GM18873 (cell line): ENCODE data around the gene KCNK7.

Experiments
- ATAC-seq: cut with Tn5 transposase; IDR thresholded peaks from one replicate; pipeline ENCODE4 v1.9.1; 2021; ENCODE audit warnings: mild to moderate bottlenecking, moderate library complexity, moderate number of reproducible peaks; ENCODE audit not compliant: unreplicated experiment, low FRiP score

KCNK7 gene

DNA sequence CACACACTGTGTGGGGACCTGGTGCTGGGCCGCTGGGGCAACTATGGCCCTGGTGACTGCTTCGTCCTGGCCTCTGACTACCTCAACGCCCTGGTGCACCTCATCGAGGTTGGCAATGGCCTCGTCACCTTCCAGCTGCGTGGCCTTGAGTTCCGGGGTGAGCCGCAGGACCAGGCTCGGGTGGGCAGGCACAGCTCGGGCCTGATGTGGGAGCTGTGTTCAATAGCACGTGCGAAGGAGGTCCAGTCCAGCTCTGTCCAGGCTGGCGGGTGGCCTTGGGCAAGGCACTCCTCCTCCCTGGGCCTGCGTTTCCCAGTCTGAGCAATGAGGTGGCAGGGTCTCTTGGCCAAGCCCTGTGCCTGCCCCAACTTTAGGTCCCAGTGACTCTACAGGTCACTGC is 34.0 kb upstream of the KCNK7 start:
- ATAC-seq = no peak

- ATAC-seq = no peak
These were observed 31.6 kb upstream of the KCNK7 start for GRCh38 chr11:65627202-65627601.

GRCh38 chr11:65625628-65626342 is 30.2 kb upstream of the KCNK7 start:
- ATAC-seq = no peak

DNA sequence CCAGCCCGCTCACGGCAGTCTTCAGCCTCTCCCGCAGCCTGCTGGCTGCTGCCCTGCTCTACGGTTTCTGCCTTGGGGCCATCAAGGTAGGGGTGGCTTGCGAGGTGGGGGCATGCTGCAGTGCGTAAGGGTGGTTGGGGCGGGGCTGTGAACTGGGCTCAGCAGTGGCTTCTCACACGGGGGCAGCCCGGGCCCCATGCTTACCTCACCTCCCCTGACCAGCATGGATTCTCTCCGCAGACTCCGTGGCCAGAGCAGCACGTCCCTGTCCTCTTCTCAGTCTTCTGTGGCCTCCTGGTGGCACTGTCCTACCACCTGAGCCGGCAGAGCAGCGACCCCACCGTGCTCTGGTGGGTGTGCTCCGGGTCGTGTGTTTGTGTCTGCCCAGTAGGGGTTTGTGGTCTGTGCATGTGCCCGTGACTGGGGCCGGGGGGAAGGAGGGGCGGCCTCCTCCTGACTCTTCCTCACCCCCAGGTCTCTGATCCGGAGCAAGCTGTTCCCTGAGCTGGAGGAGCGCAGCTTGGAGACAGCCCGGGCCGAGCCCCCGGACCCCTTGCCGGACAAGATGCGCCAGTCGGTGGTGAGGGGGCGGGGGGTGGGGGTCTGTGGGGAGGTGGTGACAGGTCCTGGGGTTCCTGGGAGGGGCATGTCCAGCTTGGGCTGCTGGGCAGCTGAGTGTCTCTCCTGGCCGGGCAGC is 29.5 kb upstream of the KCNK7 start:
- ATAC-seq = no peak

- no peak for ATAC-seq
These were observed 28.4 kb upstream of the KCNK7 start for GRCh38 chr11:65623852-65624616.

GRCh38 chr11:65623177-65623576 is 27.6 kb upstream of the KCNK7 start:
- no peak for ATAC-seq

GRCh38 chr11:65622011-65622410 is 26.4 kb upstream of the KCNK7 start:
- ATAC-seq = no peak

GRCh38 chr11:65621460-65621859 is 25.9 kb upstream of the KCNK7 start:
- no peak for ATAC-seq

GRCh38 chr11:65620666-65621065 is 25.1 kb upstream of the KCNK7 start:
- no peak for ATAC-seq

DNA sequence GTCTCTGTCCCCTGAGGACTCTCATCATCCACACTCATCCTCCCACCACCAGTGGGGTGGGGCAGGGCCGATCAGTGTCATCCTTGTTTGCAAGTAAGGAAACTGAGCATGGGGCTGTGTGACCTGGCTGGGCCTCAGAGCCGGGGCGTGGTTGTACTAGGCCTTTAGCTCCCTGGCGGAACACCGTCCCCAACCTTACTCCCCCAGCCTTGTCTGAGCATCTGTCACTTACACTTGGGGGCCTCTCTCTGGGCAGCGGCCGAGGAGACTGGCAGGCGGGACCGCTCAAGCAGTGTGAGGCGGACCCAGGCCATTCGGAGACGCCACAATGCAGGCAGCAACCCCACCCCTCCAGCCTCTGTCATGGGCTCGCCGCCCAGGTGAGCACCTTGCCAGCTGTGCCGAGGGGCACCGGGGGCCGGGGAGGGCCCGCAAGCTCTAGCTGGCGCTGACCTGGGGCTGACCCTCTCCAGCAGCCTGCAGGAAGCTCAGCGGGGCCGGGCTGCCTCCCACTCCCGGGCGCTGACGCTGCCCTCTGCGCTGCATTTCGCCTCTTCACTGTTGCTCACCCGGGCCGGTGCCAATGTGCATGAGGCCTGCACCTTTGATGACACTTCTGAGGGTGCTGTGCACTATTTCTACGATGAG is 23.8 kb upstream of the KCNK7 start:
- ATAC-seq = no peak

- ATAC-seq = no peak
These were observed 23.2 kb upstream of the KCNK7 start for GRCh38 chr11:65618763-65619162.

- no peak for ATAC-seq
These were observed 22.6 kb upstream of the KCNK7 start for GRCh38 chr11:65617990-65618751.

DNA sequence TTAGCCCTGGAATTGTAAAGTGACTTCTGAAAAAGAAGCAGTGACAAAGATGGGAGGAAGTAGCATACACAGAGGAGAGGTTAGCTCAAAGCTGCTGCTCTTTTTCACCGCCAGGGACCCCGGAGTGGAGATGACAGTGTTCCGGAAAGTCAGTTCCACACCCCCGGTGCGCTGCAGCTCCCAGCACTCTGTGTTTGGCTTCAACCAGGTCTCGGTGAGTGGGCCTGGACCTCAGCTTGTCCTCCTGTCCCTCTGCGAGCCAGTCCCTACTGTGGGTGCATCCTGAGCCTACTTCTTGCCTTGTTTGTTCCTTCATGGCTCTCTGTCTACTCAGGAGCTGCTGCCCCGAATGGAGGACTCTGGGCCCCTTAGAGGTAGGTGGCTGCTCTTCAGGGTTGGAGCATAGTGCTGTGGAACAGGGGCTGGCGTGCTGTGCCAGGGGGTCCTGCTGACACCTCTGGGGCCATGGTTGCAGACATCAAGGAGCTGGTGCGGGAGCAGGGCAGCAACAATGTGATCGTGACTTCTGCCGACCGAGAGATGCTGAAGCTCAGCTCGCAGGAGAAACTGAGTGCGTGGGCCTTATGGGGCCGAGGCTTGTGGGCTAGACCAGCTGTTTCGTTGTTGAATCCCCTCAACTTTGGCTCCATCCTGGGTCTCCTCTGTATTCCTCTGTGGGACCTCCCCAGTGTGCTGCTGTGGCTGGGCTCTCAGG is 21.7 kb upstream of the KCNK7 start:
- ATAC-seq = no peak

- no peak for ATAC-seq
These were observed 21.0 kb upstream of the KCNK7 start for GRCh38 chr11:65616575-65617001.

- ATAC-seq = no peak
These were observed 20.5 kb upstream of the KCNK7 start for GRCh38 chr11:65615950-65616574.

DNA sequence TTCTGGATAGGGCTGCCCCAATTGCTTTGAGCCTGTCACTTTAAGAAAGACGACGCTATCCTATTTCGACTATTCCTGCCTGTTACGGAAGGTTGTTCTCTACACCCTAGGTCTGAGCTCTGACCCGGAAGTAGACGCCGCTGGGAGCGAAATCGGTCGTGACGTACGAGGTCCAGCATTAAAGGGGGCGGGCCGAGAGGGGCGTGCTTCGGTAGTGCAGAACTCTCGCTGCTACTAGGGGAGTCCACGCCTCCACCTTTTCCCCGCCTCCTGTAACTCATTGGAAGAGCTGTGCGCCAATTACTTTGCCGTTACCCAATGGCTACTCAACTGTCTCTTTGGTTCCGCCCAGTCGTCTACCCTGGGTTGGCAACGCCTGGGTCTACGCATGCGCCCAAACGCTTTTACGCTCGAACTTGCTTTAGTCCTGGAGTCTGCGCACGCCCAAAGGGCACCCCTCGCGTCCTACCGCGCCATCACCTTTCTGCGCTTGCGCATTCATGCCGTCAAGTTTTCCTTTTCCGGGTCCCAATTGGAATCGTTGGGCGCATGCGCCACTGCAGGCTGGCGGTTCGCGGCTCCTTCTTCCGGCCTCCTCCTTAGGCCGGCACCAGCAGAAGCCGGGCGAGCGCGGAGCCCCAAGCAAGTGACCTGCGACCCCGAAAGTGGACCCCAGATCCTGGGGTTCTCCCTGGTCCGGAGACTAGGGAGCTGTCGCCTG is 19.8 kb upstream of the KCNK7 start, which contains the start of gene PCNX3:
PCNX3 (plus strand) TSS at position 548 of the 721 bp plus-strand sequence. CDS start 536 bp downstream, outside the sequence.
- ATAC-seq = peak; percentile 76

DNA sequence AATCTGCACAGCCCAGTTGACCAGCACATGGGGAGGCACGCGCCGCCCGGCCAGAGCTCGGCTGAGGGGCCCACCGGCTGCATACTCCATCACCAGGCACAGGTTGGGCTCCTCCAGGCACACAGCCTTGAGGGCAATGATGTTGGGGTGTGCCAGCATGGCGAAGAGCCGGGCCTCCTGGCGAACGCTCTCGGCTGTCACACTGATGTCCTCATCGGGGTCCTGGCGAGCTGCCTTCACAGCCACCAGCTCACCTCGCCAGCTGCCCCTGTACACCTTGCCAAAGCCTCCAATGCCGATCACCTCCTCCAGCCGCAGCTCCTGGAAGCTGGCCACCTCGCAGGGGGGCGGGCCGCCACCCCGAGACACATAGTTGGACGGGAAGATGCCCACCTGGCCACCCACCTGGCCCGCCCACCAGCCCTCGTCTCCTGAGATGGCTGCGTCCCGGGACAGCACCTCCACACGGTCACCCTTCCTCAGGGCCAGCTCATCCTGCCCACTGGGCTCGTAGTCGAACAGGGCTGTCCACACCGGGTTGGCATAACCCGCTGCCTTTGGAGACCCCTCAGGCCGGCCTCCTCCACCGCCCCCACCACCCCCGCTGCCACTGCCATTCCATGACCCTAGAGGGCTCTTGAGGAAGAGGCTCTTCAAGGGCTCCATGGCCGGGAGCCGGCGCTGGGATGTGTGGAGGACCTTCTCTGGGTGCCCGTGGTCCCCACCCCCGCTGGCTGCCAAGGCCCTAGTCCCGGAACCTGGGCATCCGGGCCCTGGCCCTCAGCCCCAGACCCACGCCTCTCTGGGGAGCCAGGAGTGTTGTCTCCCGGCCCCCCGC is 17.7 kb upstream of the KCNK7 start:
- no peak for ATAC-seq
